CD4-positive, alpha-beta memory T cell (primary cell): ENCODE data around the gene KCTD6. TPM values are rescaled to one million over a fixed set of nuclear protein-coding genes. Genes with fewer than 3 reads are reported as not detected.

Experiments
- CTCF ChIA-PET: fragments of 350-600 bp; sonication (Branson Sonifier 250); formaldehyde crosslinking; loops from one replicate; lab custom pipeline; 2021; ENCODE audit warnings: inconsistent platforms; ENCODE audit not compliant: partially characterized antibody; lab: Charles Lee
- POLR2A ChIA-PET: fragments of 350-600 bp; sonication (Branson Sonifier 250); formaldehyde crosslinking; loops from one replicate; lab custom pipeline; 2021; ENCODE audit not compliant: partially characterized antibody; lab: Charles Lee
- DNase-seq, 5 donors: peaks; one replicate each; pipeline versions ENCODE4 v3.0.0 to v3.0.0-alpha.2; 2020 to 2022; ENCODE audit warnings: mixed read lengths in 1 of 5
- H3K27ac ChIP-seq: one replicate; pipeline ENCODE4 v1.7.0; 2013; ENCODE audit warnings: low read depth, low read length
- H3K27me3 ChIP-seq: 2 replicates; pipeline ENCODE4 v1.7.0; 2013; ENCODE audit warnings: mild to moderate bottlenecking, low read length, moderate library complexity; ENCODE audit not compliant: insufficient read depth
- H3K36me3 ChIP-seq: 2 replicates; pipeline ENCODE4 v1.7.0; 2013; ENCODE audit warnings: mild to moderate bottlenecking, low read length, moderate library complexity; ENCODE audit not compliant: insufficient read depth
- H3K4me1 ChIP-seq: 2 replicates; pipeline ENCODE4 v1.7.0; 2013; ENCODE audit warnings: mild to moderate bottlenecking, low read length, moderate library complexity; ENCODE audit not compliant: insufficient read depth
- H3K4me3 ChIP-seq, 2 donors: one replicate each; pipeline ENCODE4 v1.7.0; 2013; ENCODE audit warnings: low read length in 2 of 2, mild to moderate bottlenecking in 1 of 2
- H3K9me3 ChIP-seq, 2 donors: one replicate each; pipeline ENCODE4 v1.7.0; 2013; ENCODE audit warnings: low read length in 2 of 2, control low read depth in 1 of 2; ENCODE audit not compliant: control insufficient read depth in 1 of 2
- H3K27ac Mint-ChIP-seq, 7 donors: one replicate each; pipeline ENCODE4 v1.8.0; 2020 to 2021; ENCODE audit warnings: mixed read lengths in 7 of 7, mild to moderate bottlenecking in 6 of 7, inconsistent platforms in 3 of 7, moderate library complexity in 3 of 7
- H3K27me3 Mint-ChIP-seq, 2 donors: one replicate each; pipeline ENCODE4 v1.8.0; 2020 to 2021; ENCODE audit warnings: mixed read lengths in 2 of 2
- H3K36me3 Mint-ChIP-seq, 2 donors: one replicate each; pipeline ENCODE4 v1.8.0; 2020 to 2021; ENCODE audit warnings: mixed read lengths in 2 of 2, inconsistent platforms in 1 of 2, mild to moderate bottlenecking in 1 of 2
- H3K4me1 Mint-ChIP-seq, 4 donors: one replicate each; pipeline ENCODE4 v1.8.0; 2020 to 2021; ENCODE audit warnings: mixed read lengths in 4 of 4, mild to moderate bottlenecking in 1 of 4
- H3K4me3 Mint-ChIP-seq, 8 donors: one replicate each; pipeline ENCODE4 v1.8.0; 2020 to 2021; ENCODE audit warnings: mixed read lengths in 8 of 8, mild to moderate bottlenecking in 7 of 8, moderate library complexity in 6 of 8, inconsistent platforms in 3 of 8
- H3K9me3 Mint-ChIP-seq, 8 donors: one replicate each; pipeline ENCODE4 v1.8.0; 2020 to 2021; ENCODE audit warnings: mixed read lengths in 8 of 8, mild to moderate bottlenecking in 5 of 8, inconsistent platforms in 3 of 8, moderate library complexity in 1 of 8
- intact Hi-C: fragments of 100-400 bp; cut with micrococcal nuclease; formaldehyde crosslinking; loops from one replicate; pipeline ENCODE4 v1.15.1; 2023
- polyA plus RNA-seq, 2 donors: library from polyadenylated mRNA; unstranded; fragments of 300-500 nt; fragmentation: Illumina TruSeq; gene quantifications; one replicate each; pipeline ENCODE4 v1.2.3, GENCODE V29; 2021
- total RNA-seq, 2 experiments: library from RNA; stranded (reverse); gene quantifications; one replicate each; pipeline ENCODE4 v1.2.3, GENCODE V29; 2021

The KCTD6 gene
- total and polyA plus RNA-seq, 4 experiments from 2014 or later, result 6.8 to 15.3 (median 10.3) TPM

DNA sequence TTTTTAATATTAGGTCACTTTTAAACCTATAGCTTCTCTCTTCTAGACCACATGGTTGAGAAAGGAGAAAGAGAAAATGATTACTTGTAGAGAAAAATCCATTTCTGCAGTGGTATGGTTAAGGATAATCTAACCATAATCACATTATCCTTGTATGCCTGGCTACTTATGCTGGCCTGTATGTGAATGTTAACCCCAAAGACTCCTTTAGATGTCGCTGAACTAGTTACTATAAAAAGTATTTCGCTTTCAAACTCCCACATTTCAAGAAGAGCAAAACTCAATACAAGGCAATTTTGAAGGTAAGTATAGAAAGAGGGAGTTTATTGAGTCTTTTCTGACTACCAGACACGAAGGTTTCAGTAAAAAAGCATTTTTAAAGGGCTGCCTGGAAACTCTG is 2.2 kb downstream of the KCTD6 start:
- no peak overlapping the region for H3K4me3 ChIP-seq
- H3K36me3 Mint-ChIP-seq, result peaks cover 5 to 6% of the 10 kb centered on the region in 2 donors
- peaks cover 48 to 81% (median 69%) of the 10 kb centered on the region in 4 donors for H3K4me1 Mint-ChIP-seq
- no peak for DNase-seq
- no peaks in the 10 kb centered on the region for H3K27me3 Mint-ChIP-seq
- ChIA-PET CTCF (interaction anchor here (1.4 to 7.6 kb wide), 6 partner anchors 11 to 187 kb away, joined by 3 to 89 read pairs (median 14); partner anchors contain the start of genes HTD2, PXK and RPP14), POLR2A (interaction anchor here (2.7 to 3.5 kb wide), 2 partner anchors 161 to 187 kb away, joined by 18 to 40 read pairs; partner anchors contain the start of genes HTD2, PXK and RPP14)
- H3K9me3 Mint-ChIP-seq, result no peaks in the 10 kb centered on the region
- H3K4me3 Mint-ChIP-seq, result peak overlapping the region in 7 of 8 donors; percentile 50 to 97 (median 94)
- peak overlapping the region in 2 of 7 donors; percentile 7 to 87 for H3K27ac Mint-ChIP-seq
- intact Hi-C loops, result no loop called here
- H3K27me3 ChIP-seq, result no peaks in the 10 kb centered on the region
- no peaks in the 10 kb centered on the region for H3K36me3 ChIP-seq
- H3K9me3 ChIP-seq, result no peaks in the 10 kb centered on the region
- H3K27ac ChIP-seq, result no peak overlapping the region
- H3K4me1 ChIP-seq, result peaks cover 60% of the 10 kb centered on the region

DNA sequence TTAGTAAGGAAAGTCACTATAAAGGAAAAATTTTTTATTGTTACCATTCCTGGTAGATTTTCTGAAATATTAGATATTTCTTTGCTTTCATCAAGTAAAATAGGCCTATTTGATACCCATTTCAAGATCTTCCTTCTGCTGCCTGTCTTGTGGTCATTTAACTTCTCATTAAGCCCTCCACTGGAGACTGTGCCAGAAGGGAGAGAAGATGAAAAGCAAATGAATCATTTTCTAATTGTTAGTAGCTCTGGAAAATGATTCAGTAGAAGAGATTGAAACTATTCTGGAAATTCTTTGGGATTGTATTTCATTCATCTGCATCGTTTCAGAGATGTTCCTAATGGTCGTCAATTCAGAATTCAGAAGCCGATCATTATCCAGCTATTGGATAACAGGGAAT is 3.2 kb downstream of the KCTD6 start:
- H3K36me3 Mint-ChIP-seq, result peaks cover 7 to 11% of the 10 kb centered on the region in 2 donors

GRCh38 chr3:58496206-58496857 is 4.4 kb downstream of the KCTD6 start:
- intact Hi-C loops, result no loop called here
- no peak overlapping the region for H3K4me3 ChIP-seq
- ChIA-PET POLR2A (no interaction called here), CTCF (interaction anchor here (1.0 to 7.6 kb wide), 6 partner anchors 30 to 189 kb away, joined by 3 to 89 read pairs (median 4); partner anchors contain the start of genes HTD2 and RPP14)
- peak overlapping the region in 2 of 8 donors; percentile 6 to 14 for H3K4me3 Mint-ChIP-seq
- peaks cover 43% of the 10 kb centered on the region for H3K4me1 ChIP-seq
- H3K27me3 Mint-ChIP-seq, result no peaks in the 10 kb centered on the region
- H3K9me3 Mint-ChIP-seq, result no peaks in the 10 kb centered on the region
- no peak overlapping the region for H3K27ac ChIP-seq
- H3K9me3 ChIP-seq, result no peaks in the 10 kb centered on the region
- H3K27ac Mint-ChIP-seq, result peak overlapping the region in 1 of 7 donors; percentile 39
- peaks cover 43 to 74% (median 59%) of the 10 kb centered on the region in 4 donors for H3K4me1 Mint-ChIP-seq
- DNase-seq, result no peak
- H3K36me3 Mint-ChIP-seq, result peaks cover 14 to 20% of the 10 kb centered on the region in 2 donors
- peaks cover 4% of the 10 kb centered on the region for H3K36me3 ChIP-seq
- H3K27me3 ChIP-seq, result no peaks in the 10 kb centered on the region

More for the DNA sequence above, 3.2 kb downstream of the KCTD6 start:
- DNase-seq, result no peak
- Histone ChIP-seq H3K4me1 (peaks cover 56% of the 10 kb centered on the region), H3K4me3 (no peak overlapping the region), H3K27me3 (no peaks in the 10 kb centered on the region), H3K27ac (no peak overlapping the region), H3K36me3 (no peaks in the 10 kb centered on the region), H3K9me3 (no peaks in the 10 kb centered on the region)
- Mint-ChIP-seq H3K9me3 (no peaks in the 10 kb centered on the region), H3K27ac (peak overlapping the region in 1 of 7 donors; percentile 42), H3K27me3 (no peaks in the 10 kb centered on the region), H3K4me3 (peak overlapping the region in 3 of 8 donors; percentile 20 to 32 (median 23)), H3K4me1 (peaks cover 48 to 77% (median 63%) of the 10 kb centered on the region in 4 donors)
- CTCF ChIA-PET, result interaction anchor here (1.0 to 7.6 kb wide), 5 partner anchors 31 to 188 kb away, joined by 3 to 89 read pairs (median 4); partner anchors contain the start of genes HTD2 and RPP14
- POLR2A ChIA-PET, result no interaction called here
- intact Hi-C loops, result no loop called here

- H3K9me3 ChIP-seq, result no peaks in the 10 kb centered on the region
- no peak overlapping the region for H3K27ac ChIP-seq
- Mint-ChIP-seq H3K4me3 (peak overlapping the region in 1 of 8 donors; percentile 6), H3K27ac (peak overlapping the region in 2 of 7 donors; percentile 1 to 68), H3K4me1 (peaks cover 41 to 71% (median 57%) of the 10 kb centered on the region in 4 donors), H3K27me3 (no peaks in the 10 kb centered on the region), H3K36me3 (peaks cover 19 to 25% of the 10 kb centered on the region in 2 donors), H3K9me3 (no peaks in the 10 kb centered on the region)
- intact Hi-C loops, result no loop called here
- POLR2A ChIA-PET, result no interaction called here
- H3K36me3 ChIP-seq, result peaks cover 9% of the 10 kb centered on the region
- no peaks in the 10 kb centered on the region for H3K27me3 ChIP-seq
- DNase-seq, result no peak
- H3K4me1 ChIP-seq, result peaks cover 41% of the 10 kb centered on the region
- H3K4me3 ChIP-seq, result no peak overlapping the region
- CTCF ChIA-PET, result interaction anchor here (1.2 to 7.6 kb wide), 3 partner anchors 33 to 190 kb away, joined by 3 to 89 read pairs (median 6); partner anchors contain the start of genes HTD2 and RPP14
These were observed 5.2 kb downstream of the KCTD6 start for GRCh38 chr3:58497097-58497496.

GRCh38 chr3:58502872-58503271 is 11.0 kb downstream of the KCTD6 start:
- Histone ChIP-seq H3K27me3 (no peaks in the 10 kb centered on the region), H3K4me3 (no peak overlapping the region), H3K36me3 (peaks cover 9% of the 10 kb centered on the region), H3K27ac (no peak overlapping the region), H3K4me1 (no peaks in the 10 kb centered on the region), H3K9me3 (no peaks in the 10 kb centered on the region)
- Mint-ChIP-seq H3K9me3 (no peaks in the 10 kb centered on the region), H3K27ac (no peak overlapping the region), H3K4me3 (no peak overlapping the region), H3K27me3 (no peaks in the 10 kb centered on the region), H3K36me3 (peaks cover 25 to 27% of the 10 kb centered on the region in 2 donors), H3K4me1 (peaks cover 4 to 20% (median 10%) of the 10 kb centered on the region in 4 donors)
- DNase-seq, result no peak
- POLR2A ChIA-PET, result no interaction called here
- intact Hi-C loops, result no loop called here
- CTCF ChIA-PET, result interaction anchor here (1.1 to 1.5 kb wide), 2 partner anchors 11 to 67 kb away, joined by 3 to 10 read pairs; partner anchors contain the start of gene KCTD6

DNA sequence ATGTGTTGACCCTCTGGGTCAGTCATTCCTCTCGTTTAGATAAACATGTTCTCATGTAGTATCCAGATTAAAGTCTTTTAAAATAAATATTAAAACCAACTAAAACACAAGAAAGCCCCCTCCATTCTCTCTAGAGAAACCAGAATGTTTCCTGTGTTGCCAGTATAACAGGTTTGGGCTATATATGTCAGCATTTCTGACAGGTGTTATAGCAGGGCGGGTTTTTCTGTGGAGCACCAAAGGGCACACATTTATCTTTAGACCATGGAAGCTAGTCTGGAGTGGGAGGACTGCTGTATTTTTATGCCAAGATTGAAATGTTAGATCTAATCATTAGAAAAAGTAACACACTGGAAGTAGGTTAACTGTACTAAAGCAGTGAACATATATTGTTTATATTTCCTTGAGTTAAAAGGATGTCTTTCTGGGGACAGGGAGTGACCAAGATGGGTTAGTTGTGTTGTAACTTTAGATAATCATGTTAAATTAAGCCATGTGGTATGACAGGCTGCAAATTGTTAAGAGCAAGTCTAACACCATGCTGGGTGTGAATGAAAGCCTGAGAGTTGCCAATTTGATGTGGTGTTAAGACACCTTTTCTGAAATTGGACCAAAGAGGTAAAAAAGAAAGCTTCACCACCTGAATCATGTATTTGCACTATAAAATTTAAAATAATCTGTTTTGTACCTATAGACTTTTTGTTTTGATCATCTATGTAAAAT is 15.6 kb downstream of the KCTD6 start:
- Mint-ChIP-seq H3K27ac (no peak overlapping the region), H3K27me3 (no peaks in the 10 kb centered on the region), H3K4me3 (no peak overlapping the region), H3K36me3 (peaks cover 7 to 12% of the 10 kb centered on the region in 2 donors), H3K4me1 (peaks cover 0 to 1% (median 0%) of the 10 kb centered on the region in 4 donors), H3K9me3 (no peaks in the 10 kb centered on the region)
- POLR2A ChIA-PET, result interaction anchor here (0.8 kb wide), 1 partner anchor 7 kb away, joined by 3 read pairs; no protein-coding TSS in a partner anchor
- DNase-seq, result no peak
- Histone ChIP-seq H3K36me3 (no peaks in the 10 kb centered on the region), H3K27me3 (no peaks in the 10 kb centered on the region), H3K27ac (no peak overlapping the region), H3K9me3 (no peaks in the 10 kb centered on the region), H3K4me3 (no peak overlapping the region), H3K4me1 (no peaks in the 10 kb centered on the region)
- CTCF ChIA-PET, result interaction anchor here (1.1 kb wide), 1 partner anchor 201 kb away, joined by 4 read pairs; the partner anchor contains the start of genes HTD2 and RPP14
- intact Hi-C loops, result no loop called here
